ENCODE results near the gene INTS4.
A peak's percentile ranks its signal among the peaks of the same experiment; 100 is the strongest.
"Not testable (repeated sequence)": the region's sequence is repeated elsewhere in the genome, so short reads cannot be mapped to it uniquely, and the experiment has no call there.

INTS4 gene

DNA sequence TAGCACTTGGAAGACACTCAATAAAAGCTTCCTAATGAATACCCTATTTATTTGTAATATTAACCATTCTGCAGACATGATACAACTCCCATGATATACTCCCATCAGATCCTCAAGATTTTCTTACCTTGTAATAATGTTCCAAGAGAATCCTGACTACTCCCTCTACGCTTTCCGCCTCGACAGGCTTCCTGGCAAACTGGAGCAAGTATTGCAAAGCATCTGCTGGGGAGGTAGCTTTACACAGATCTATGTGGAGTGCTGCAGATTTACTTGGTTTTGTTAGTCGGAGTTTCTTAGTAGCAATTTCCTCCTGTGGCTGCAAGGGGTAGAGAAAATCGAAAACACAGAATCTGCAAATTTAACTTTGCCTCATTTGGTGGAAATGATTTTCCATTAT, 3.5 kb downstream of the INTS4 start:
- TF ChIP-seq ZNF133 (tag by site-specific recombination; IDR thresholded peaks at IDR 0.05): no peak
- TF ChIP-seq ZNF175 (tag by site-specific recombination; IDR thresholded peaks at IDR 0.05): no peak
- TF ChIP-seq ZNF311 (tag by site-specific recombination; IDR thresholded peaks at IDR 0.05; ENCODE audit: borderline replicate concordance): no peak
- TF ChIP-seq GLIS1 (tag by site-specific recombination; IDR thresholded peaks at IDR 0.05): no peak
- no peak for TF ChIP-seq ZNF747 (tag by site-specific recombination; IDR thresholded peaks at IDR 0.05)
- no peaks in the 10 kb centered on the region for H3K4me1 ChIP-seq (ENCODE audit: control insufficient read depth, insufficient read depth, low read length)
- H3K4me3 ChIP-seq (ENCODE audit: low read depth, low read length): no peak overlapping the region
- ChIA-PET CTCF (no interaction called here), POLR2A (no interaction called here)
- H3K27ac ChIP-seq (ENCODE audit: extremely low read depth, low read depth, low read length): no peak overlapping the region
- no peaks in the 10 kb centered on the region for H3K9me3 ChIP-seq (ENCODE audit: control insufficient read depth, insufficient read depth, low read depth, low read length)
- peaks cover 10 to 44% of the 10 kb centered on the region in 2 experiments; a peak in 2 of 3 replicates for H3K36me3 ChIP-seq (ENCODE audit: control insufficient read depth in 2 of 2, insufficient read depth in 1 of 2, low read length in 2 of 2)

DNA sequence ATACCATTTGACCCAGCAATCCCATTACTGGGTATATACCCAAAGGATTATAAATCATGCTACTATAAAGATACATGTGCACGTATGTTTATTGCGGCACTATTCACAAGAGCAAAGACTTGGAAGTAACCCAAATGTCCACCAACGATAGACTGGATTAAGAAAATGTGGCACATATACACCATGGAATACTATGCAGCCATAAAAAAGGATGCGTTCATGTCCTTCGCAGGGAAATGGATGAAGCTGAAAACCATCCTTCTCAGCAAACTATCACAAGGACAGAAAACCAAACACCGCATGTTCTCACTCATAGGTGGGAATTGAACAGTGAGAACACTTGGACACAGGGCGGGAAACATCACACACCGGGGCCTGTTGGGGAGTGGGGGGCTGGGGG, 8.0 kb downstream of the INTS4 start:
- CTCF ChIA-PET; H3K27ac ChIP-seq (ENCODE audit: extremely low read depth, low read depth, low read length); H3K9me3 ChIP-seq (ENCODE audit: control insufficient read depth, insufficient read depth, low read depth, low read length); H3K4me1 ChIP-seq (ENCODE audit: control insufficient read depth, insufficient read depth, low read length); POLR2A ChIA-PET; H3K4me3 ChIP-seq (ENCODE audit: low read depth, low read length): not testable (repeated sequence)
- peaks cover 10 to 44% of the 10 kb centered on the region in 2 experiments; a peak in 2 of 3 replicates for H3K36me3 ChIP-seq (ENCODE audit: control insufficient read depth in 2 of 2, insufficient read depth in 1 of 2, low read length in 2 of 2)
- peak; percentile 82 for TF ChIP-seq ZNF146 (tag by site-specific recombination; IDR thresholded peaks at IDR 0.05)

DNA sequence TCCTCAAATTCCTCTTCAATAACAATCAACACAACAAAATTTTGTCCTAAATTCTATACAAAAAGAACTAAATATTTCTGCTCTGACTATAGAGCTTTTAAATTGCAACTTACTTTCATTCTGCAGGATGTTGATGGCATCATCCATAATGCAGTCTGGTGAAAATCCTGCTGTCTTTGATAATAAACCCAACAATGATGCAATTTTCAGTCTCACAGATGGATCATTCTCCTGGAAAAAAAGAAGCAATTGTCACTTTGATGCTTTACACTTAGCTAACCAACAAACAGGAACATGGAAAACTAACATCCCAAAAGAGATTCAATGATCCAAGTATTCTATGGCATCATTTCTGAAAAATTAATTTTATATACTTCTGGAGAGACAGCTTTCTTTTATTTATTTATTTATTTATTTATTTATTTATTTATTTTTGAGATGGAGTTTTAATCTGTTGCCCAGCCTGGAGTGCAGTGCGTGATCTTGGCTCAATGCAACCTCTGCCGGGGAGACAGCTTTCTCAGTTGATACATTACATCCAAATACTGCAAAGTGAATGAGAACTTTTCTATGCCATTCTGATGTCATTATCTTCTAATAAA, 13.0 kb downstream of the INTS4 start:
- Histone ChIP-seq H3K27ac (ENCODE audit: extremely low read depth, low read depth, low read length) (no peak overlapping the region), H3K4me1 (ENCODE audit: control insufficient read depth, insufficient read depth, low read length) (no peaks in the 10 kb centered on the region), H3K9me3 (ENCODE audit: control insufficient read depth, insufficient read depth, low read depth, low read length) (no peaks in the 10 kb centered on the region), H3K4me3 (ENCODE audit: low read depth, low read length) (no peak overlapping the region), H3K36me3 (ENCODE audit: control insufficient read depth in 2 of 2, insufficient read depth in 1 of 2, low read length in 2 of 2) (peaks cover 8 to 36% of the 10 kb centered on the region in 2 experiments; a peak in 2 of 3 replicates)
- TF ChIP-seq ZNF394 (tag by site-specific recombination; IDR thresholded peaks at IDR 0.05; ENCODE audit: borderline replicate concordance) (peak; percentile 52; the same call in 1 of the 2 replicates), ZNF548 (tag by site-specific recombination; IDR thresholded peaks at IDR 0.05) (no peak), ZNF426 (tag by site-specific recombination; IDR thresholded peaks at IDR 0.05) (peak; percentile 21; the same call in 1 of the 2 replicates)
- ChIA-PET CTCF (interaction anchor here (1.0 kb wide), 1 partner anchor 205 kb away, joined by 4 read pairs; no protein-coding TSS in a partner anchor), POLR2A (no interaction called here)

- ChIA-PET POLR2A (interaction anchor here (1.1 kb wide), 1 partner anchor 27 kb away, joined by 3 read pairs; no protein-coding TSS in a partner anchor), CTCF (interaction anchor here (1.2 kb wide), 1 partner anchor 78 kb away, joined by 3 read pairs; no protein-coding TSS in a partner anchor)
- Histone ChIP-seq H3K4me3 (ENCODE audit: low read depth, low read length) (no peak overlapping the region), H3K27ac (ENCODE audit: extremely low read depth, low read depth, low read length) (no peak overlapping the region), H3K36me3 (ENCODE audit: control insufficient read depth in 2 of 2, insufficient read depth in 1 of 2, low read length in 2 of 2) (peaks cover 0 to 5% of the 10 kb centered on the region in 2 experiments; a peak in 1 of 3 replicates), H3K4me1 (ENCODE audit: control insufficient read depth, insufficient read depth, low read length) (no peaks in the 10 kb centered on the region), H3K9me3 (ENCODE audit: control insufficient read depth, insufficient read depth, low read depth, low read length) (no peaks in the 10 kb centered on the region)
- TF ChIP-seq, protein P1, sequence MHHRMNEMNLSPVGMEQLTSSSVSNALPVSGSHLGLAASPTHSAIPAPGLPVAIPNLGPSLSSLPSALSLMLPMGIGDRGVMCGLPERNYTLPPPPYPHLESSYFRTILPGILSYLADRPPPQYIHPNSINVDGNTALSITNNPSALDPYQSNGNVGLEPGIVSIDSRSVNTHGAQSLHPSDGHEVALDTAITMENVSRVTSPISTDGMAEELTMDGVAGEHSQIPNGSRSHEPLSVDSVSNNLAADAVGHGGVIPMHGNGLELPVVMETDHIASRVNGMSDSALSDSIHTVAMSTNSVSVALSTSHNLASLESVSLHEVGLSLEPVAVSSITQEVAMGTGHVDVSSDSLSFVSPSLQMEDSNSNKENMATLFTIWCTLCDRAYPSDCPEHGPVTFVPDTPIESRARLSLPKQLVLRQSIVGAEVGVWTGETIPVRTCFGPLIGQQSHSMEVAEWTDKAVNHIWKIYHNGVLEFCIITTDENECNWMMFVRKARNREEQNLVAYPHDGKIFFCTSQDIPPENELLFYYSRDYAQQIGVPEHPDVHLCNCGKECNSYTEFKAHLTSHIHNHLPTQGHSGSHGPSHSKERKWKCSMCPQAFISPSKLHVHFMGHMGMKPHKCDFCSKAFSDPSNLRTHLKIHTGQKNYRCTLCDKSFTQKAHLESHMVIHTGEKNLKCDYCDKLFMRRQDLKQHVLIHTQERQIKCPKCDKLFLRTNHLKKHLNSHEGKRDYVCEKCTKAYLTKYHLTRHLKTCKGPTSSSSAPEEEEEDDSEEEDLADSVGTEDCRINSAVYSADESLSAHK (tag by site-specific recombination; IDR thresholded peaks at IDR 0.05): no peak
- TF ChIP-seq ZNF24 (tag by site-specific recombination; IDR thresholded peaks at IDR 0.05) (no peak), ZEB2 (tag by site-specific recombination; IDR thresholded peaks at IDR 0.05) (no peak), ZNF48 (tag by site-specific recombination; IDR thresholded peaks at IDR 0.05) (no peak), ZNF239 (tag by site-specific recombination; IDR thresholded peaks at IDR 0.05) (no peak), ZNF629 (tag by site-specific recombination; IDR thresholded peaks at IDR 0.05) (no peak), GLI4 (tag by site-specific recombination; IDR thresholded peaks at IDR 0.05) (no peak), ZNF626 (tag by site-specific recombination; IDR thresholded peaks at IDR 0.05) (no peak), ZNF488 (tag by site-specific recombination; IDR thresholded peaks at IDR 0.05) (no peak), ZNF561 (tag by site-specific recombination; IDR thresholded peaks at IDR 0.05; ENCODE audit: borderline replicate concordance) (no peak), ZNF776 (tag by site-specific recombination; IDR thresholded peaks at IDR 0.05; ENCODE audit: borderline replicate concordance) (no peak)
Measured at GRCh38 chr11:77968337-77968736, 26.1 kb downstream of the INTS4 start.
